ENCODE results near the gene FOXM1.

FOXM1 gene

GRCh38 chr12:2820432-2820831, 56.5 kb downstream of the FOXM1 start:
- TF ChIP-seq, protein P1, sequence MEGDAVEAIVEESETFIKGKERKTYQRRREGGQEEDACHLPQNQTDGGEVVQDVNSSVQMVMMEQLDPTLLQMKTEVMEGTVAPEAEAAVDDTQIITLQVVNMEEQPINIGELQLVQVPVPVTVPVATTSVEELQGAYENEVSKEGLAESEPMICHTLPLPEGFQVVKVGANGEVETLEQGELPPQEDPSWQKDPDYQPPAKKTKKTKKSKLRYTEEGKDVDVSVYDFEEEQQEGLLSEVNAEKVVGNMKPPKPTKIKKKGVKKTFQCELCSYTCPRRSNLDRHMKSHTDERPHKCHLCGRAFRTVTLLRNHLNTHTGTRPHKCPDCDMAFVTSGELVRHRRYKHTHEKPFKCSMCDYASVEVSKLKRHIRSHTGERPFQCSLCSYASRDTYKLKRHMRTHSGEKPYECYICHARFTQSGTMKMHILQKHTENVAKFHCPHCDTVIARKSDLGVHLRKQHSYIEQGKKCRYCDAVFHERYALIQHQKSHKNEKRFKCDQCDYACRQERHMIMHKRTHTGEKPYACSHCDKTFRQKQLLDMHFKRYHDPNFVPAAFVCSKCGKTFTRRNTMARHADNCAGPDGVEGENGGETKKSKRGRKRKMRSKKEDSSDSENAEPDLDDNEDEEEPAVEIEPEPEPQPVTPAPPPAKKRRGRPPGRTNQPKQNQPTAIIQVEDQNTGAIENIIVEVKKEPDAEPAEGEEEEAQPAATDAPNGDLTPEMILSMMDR (IDR thresholded peaks at IDR 0.05) = no peak
- H3K36me3 ChIP-seq = peaks cover 72% of the 10 kb centered on the region
- no peak overlapping the region for H3K27ac ChIP-seq
- no peaks in the 10 kb centered on the region for H3K27me3 ChIP-seq
- H3K4me3 ChIP-seq (ENCODE audit: low read depth in 1 of 2, low read length in 1 of 2) = no peak overlapping the region
- no peaks in the 10 kb centered on the region for H3K4me1 ChIP-seq (ENCODE audit: control insufficient read depth in 1 of 2, insufficient read depth in 1 of 2, low read depth in 1 of 2, low read length in 1 of 2)
- no peaks in the 10 kb centered on the region for H3K9me3 ChIP-seq

GRCh38 chr12:2819810-2820209, 57.2 kb downstream of the FOXM1 start:
- H3K36me3 ChIP-seq = peaks cover 66% of the 10 kb centered on the region
- H3K4me1 ChIP-seq (ENCODE audit: control insufficient read depth in 1 of 2, insufficient read depth in 1 of 2, low read depth in 1 of 2, low read length in 1 of 2) = no peaks in the 10 kb centered on the region
- H3K27ac ChIP-seq = no peak overlapping the region
- H3K4me3 ChIP-seq (ENCODE audit: low read depth in 1 of 2, low read length in 1 of 2) = no peak overlapping the region
- no peaks in the 10 kb centered on the region for H3K9me3 ChIP-seq
- TF ChIP-seq, protein P1 (IDR thresholded peaks at IDR 0.05) = no peak
- no peaks in the 10 kb centered on the region for H3K27me3 ChIP-seq

GRCh38 chr12:2813214-2814185, 63.5 kb downstream of the FOXM1 start:
- no peaks in the 10 kb centered on the region for H3K9me3 ChIP-seq
- no peaks in the 10 kb centered on the region for H3K27me3 ChIP-seq
- TF ChIP-seq, protein P1 (IDR thresholded peaks at IDR 0.05) = no peak
- H3K27ac ChIP-seq = peak overlapping the region; percentile 92
- H3K4me1 ChIP-seq (ENCODE audit: control insufficient read depth in 1 of 2, insufficient read depth in 1 of 2, low read depth in 1 of 2, low read length in 1 of 2) = peaks cover 18 to 19% of the 10 kb centered on the region in 2 experiments
- H3K4me3 ChIP-seq (ENCODE audit: low read depth in 1 of 2, low read length in 1 of 2) = peak overlapping the region; percentile 95 to 99
- peaks cover 10% of the 10 kb centered on the region for H3K36me3 ChIP-seq

DNA sequence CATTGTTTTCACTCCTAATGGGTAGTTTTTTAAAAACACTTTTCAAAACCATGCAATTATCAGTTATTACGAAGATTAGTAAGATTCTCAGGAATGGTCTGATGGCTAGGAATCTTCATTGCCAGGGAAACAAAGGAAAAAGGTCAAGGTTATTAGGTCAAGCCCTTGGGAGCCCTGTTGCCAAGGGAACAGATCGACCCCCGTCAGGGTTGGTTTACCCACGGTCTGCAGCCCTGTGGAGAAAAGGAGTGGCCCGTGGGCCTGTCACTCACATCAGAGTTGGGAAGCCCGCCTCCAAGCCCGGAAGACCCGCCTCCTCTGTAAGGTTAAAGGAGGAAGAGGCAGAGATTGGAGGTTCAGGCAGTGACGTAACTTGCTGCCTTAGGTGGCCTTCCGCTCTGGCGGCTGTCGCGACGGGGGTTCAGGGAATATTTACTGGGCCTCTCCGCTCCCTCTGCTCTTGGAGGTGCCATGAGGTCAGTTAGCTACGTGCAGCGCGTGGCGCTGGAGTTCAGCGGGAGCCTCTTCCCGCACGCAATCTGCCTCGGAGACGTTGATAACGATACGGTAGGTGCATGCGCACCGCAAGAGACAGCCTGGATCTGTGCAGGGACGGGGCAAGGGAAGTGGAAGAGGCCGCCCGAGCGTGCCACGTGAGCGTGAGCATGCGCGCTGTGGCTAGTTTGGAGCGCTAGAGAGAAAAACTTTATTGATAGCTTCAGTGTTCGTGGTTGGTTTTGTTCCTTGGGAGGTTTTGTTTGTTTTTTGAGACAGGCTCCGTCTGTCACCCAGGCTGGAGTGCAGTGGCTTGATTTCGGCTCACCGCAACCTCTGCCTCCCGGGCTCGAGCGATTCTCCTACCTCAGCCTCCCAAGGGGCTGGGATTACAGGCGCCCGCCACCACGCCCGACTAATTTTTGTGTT, 64.4 kb downstream of the FOXM1 start, which contains the start of gene ITFG2:
Gene ITFG2, plus strand, starts transcription at position 379 of the 924 bp plus-strand sequence. Its CDS starts 93 bp downstream, at position 472.
- Histone ChIP-seq H3K4me1 (ENCODE audit: control insufficient read depth in 1 of 2, insufficient read depth in 1 of 2, low read depth in 1 of 2, low read length in 1 of 2) (peaks cover 18 to 19% of the 10 kb centered on the region in 2 experiments), H3K9me3 (no peaks in the 10 kb centered on the region), H3K27ac (peak within 1 kb of the TSS; percentile 92), H3K27me3 (no peaks in the 10 kb centered on the region), H3K36me3 (peaks cover under 1% of the 10 kb centered on the region), H3K4me3 (ENCODE audit: low read depth in 1 of 2, low read length in 1 of 2) (peak within 1 kb of the TSS; percentile 95 to 99)
- TF ChIP-seq, protein P1 (IDR thresholded peaks at IDR 0.05) = peak; percentile 26

DNA sequence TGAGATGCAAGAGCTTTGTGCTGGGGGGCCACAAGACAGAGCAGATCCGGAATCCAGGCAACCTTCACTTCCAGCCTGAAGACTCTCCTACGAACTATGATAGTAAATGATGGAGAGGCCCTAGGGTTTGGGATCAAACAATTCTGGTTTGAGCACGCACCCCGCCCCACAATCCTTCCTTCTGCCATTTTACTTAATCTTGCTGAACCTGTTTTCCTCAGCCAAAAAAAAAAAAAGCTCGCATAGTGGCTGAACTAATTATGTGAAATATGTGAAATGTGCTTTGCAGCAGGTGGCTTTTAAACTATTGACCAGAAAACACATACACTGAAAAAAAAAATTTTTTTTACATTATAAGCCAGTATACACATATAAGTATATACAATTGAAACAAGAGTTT, 65.2 kb downstream of the FOXM1 start:
- Histone ChIP-seq H3K9me3 (no peaks in the 10 kb centered on the region), H3K4me3 (ENCODE audit: low read depth in 1 of 2, low read length in 1 of 2) (peak overlapping the region; percentile 95 to 99), H3K4me1 (ENCODE audit: control insufficient read depth in 1 of 2, insufficient read depth in 1 of 2, low read depth in 1 of 2, low read length in 1 of 2) (peaks cover 18 to 19% of the 10 kb centered on the region in 2 experiments), H3K27ac (no peak overlapping the region), H3K36me3 (no peaks in the 10 kb centered on the region), H3K27me3 (no peaks in the 10 kb centered on the region)
- TF ChIP-seq, protein P1 (IDR thresholded peaks at IDR 0.05) = no peak
